CD4-positive, alpha-beta T cell treated with Interleukin-1 beta for 1 hour (primary cell): ENCODE results near the gene ZNF519.
"Not testable (repeated sequence)": the region's sequence is repeated elsewhere in the genome, so short reads cannot be mapped to it uniquely, and the experiment has no call there.

Experiments
- DNase-seq, 2 donors: peaks; one replicate each; pipeline ENCODE4 v3.0.0-alpha.2; 2020 to 2022

Gene ZNF519

DNA sequence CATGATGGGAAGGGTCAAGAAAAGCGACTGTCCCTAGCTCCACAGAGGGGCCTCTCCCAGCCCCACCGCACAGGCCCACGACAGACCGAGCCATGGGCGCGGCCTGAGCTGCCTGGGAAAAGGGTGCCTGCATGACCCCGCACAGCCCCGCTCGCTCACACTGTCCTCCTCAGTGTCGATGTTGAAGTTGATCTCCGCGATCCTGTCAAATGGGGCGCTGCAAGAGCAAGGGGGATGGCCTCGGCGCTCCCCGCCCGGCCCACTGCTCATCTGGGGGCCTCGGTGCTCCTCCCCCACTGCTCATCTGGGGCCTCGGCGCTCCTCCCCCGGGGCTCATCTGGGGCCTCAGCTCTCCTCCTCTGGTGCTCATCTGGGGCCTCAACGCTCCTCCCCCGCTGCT is 14.5 kb upstream of the ZNF519 start:
- not testable (repeated sequence) for DNase-seq

DNA sequence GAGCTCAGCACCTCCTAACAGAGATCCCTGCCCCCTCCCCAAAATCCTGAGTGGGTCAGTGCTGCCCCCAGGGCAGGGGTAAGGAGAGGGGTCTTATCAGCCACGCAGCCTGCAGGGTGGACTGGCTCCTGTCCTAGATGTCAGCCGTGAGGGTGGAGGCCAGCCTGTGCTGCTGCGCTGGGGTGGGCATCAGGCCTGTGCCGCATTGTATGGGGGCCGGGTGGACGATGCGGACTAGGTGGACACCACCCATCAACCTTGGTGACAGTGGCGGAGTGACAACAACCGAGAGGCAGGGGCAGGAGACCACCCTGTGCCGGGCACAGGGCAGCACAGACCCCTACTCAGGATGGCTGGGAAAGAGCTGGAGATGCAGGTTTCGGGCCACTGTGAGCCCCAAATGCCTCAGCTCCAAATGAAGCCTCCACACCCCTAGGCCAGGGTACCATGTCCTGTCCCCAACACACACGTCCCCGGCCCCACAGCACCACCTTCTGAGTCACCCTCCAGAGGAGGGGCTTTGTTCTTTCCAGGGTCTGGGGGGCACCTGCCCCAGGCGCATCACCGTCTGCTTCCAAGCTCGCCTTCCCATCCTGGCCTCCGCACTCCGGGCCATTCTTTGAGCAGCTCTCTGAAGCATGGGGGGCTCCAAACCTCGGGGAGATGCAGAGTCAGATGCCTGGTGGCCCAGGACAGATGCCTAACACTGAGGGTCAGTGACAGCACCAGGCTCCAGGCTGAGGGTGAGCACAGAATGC is 13.5 kb upstream of the ZNF519 start:
- not testable (repeated sequence) for DNase-seq

- not testable (repeated sequence) for DNase-seq
These were observed 12.8 kb upstream of the ZNF519 start for GRCh38 chr18:14145021-14145420.

DNA sequence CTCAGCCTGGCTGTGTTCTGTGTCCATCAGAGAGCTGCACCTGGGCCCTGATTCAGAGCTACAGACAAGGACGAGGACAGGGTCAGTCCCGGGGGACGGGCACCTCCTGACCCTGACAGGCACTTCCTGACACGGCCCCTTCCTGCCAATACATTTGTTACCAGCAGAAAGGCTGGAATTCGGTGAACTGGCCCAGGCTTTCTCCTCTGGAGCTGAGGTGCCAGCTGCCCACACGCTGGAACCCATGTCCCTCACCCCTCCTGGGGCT is 12.3 kb upstream of the ZNF519 start:
- no peak for DNase-seq

- not testable (repeated sequence) for DNase-seq
These were observed 11.8 kb upstream of the ZNF519 start for GRCh38 chr18:14143871-14144627.

DNA sequence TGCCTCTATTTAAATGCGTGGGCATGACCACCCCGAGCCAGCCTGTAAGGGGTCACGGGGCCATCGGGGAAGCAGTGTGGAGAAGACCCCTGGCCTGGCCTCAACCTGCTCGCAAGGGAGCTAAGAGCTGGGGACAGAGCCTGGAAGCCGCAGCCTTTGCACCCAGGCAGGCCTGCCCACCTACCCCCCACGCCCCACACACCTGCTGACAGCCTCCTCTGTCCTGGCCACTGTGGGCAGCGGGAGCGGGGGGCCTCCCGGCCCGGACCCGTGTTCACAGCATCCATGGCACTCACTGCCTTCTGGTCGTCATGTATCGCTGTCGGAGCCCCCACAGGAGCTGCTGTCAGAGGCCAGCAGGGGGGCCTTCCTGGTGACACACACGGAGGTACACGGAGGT is 11.2 kb upstream of the ZNF519 start:
- not testable (repeated sequence) for DNase-seq

DNA sequence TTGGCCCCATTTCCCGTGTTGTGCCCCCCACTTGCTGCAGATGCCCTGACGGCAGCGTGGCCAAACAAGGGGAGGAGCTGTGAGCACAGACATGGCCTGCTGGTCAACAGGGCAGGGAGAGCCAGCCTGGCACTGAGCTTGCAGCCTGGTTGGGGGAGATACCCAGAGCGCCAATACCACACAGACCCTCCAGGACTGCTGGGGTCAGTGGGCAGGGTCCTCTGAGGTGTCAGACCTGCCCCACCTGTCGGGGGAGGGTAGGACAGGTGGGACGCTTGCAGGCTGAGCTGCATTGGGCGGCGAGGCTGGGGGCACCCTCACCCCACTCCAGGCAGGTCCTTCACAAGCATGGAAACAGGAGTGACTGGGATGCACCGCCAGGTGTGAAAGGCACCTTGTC is 9.9 kb upstream of the ZNF519 start:
- not testable (repeated sequence) for DNase-seq

DNA sequence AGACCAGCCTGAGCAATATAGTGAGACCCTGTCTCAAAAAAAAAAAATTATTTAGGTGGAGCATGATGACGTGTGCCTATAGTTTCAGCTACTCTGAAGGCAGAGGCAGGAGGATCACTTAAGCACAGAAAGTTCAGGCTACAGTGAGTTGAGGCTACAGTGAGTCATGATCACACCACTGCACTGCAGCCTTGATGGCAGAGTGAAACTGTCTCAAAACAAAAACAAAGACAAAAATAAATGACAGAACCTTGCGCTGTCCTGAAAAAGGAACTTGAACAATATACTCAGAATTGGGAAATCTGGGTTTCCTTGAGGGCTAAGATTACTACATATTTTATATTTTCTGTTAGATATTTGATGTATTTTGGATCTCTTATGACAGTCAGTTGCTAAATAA is 7.3 kb upstream of the ZNF519 start:
- not testable (repeated sequence) for DNase-seq

GRCh38 chr18:14137971-14138370 is 5.7 kb upstream of the ZNF519 start:
- DNase-seq: not testable (repeated sequence)

- DNase-seq: not testable (repeated sequence)
These were observed 452 bp downstream of the ZNF519 start for GRCh38 chr18:14131696-14132270.

DNA sequence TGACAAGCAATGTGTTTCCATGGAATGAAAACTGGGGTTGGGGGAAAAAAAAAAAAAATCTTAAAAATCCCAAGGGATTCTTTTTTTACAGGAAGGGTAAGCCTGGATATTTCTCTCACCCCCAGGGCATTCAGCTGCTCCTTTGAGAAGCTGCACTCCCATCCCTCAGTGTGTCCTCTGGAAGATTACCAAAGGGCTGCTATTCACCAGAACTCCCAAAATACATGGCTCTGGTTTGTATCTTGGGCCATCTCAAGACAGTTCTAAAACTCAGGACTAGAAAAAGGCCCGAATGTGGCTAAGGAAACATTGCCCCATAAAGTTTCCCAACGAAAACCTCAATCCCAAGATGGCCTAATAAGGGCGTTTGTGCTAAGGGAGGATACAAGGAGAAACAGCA is 1.4 kb downstream of the ZNF519 start:
- not testable (repeated sequence) for DNase-seq

- no peak for DNase-seq
These were observed 7.5 kb downstream of the ZNF519 start for GRCh38 chr18:14124689-14125088.

- no peak for DNase-seq
These were observed 10.1 kb downstream of the ZNF519 start for GRCh38 chr18:14122097-14122496.

GRCh38 chr18:14120926-14121325 is 11.3 kb downstream of the ZNF519 start:
- DNase-seq: no peak

GRCh38 chr18:14117606-14118005 is 14.6 kb downstream of the ZNF519 start:
- DNase-seq: no peak

DNA sequence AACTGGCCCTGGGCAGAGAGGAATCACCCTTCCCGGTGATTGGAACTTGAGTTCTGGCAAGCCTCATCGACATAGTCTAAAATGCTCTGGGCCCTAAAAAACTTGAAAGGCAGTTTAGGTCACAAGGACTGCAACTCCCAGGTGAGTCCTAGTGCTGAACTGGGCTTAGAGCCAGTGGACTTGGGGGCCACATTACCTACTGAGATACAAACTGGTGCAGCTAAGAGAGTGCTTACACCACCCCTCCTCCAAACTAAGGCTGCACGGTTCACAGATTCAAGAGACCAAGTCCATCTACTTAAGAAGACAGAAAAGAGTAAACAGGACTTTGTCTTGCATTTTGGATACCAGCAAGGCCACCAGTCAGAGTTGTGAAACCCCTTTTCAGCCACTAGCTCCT is 25.3 kb downstream of the ZNF519 start:
- DNase-seq: no peak

DNA sequence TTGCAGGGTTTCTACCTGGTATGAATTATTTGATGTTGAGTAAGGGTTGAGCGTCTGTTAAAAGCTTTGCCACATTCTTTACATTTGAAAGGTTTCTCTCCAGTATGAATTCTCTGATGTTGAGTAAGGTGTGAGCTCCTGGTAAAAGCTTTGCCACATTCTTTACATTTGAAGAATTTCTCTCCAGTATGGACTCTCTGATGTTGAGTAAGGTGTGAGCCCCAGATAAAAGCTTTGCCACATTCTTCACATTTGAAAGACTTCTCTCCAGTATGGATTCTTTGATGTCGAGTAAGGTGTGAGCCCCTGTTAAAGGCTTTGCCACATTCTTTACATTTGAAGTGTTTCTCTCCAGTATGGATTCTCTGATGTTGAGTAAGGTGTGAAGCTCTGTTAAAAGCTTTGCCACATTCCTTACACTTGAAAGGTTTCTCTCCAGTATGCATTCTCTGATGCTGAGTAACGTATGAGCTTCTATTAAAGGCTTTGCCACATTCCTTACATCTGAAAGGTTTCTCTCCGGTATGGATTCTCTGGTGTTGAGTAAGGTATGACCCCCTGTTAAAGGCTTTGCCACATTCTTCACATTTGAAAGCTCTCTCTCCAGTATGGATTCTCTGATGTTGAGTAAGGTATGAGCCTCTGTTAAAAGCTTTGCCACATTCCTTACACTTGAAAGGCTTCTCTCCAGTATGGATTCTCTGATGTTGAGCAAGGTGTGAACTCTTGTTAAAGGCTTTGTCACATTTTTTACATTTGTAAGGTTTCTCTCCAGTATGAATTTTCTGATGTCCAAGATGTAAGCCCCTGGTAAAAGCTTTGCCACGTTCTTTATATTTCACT is 27.1 kb downstream of the ZNF519 start:
- DNase-seq: no peak

DNA sequence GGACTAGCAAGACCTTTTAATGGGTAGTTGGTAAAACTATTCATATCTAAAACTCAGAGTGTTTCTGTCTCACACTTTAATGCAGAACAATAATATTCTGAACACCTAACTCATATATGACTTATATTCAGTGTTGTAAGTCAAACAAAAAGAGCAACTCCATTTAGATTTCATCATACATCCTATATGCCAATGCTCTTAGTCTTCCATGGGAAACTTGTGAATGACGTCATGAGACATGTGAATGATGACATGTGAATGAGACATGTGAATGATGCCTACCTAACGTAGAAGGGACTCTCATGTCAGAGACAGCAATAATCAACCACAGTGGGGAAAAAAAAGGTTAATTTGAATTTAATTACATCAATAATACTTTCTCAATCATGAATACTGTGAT is 28.0 kb downstream of the ZNF519 start:
- DNase-seq: no peak

DNA sequence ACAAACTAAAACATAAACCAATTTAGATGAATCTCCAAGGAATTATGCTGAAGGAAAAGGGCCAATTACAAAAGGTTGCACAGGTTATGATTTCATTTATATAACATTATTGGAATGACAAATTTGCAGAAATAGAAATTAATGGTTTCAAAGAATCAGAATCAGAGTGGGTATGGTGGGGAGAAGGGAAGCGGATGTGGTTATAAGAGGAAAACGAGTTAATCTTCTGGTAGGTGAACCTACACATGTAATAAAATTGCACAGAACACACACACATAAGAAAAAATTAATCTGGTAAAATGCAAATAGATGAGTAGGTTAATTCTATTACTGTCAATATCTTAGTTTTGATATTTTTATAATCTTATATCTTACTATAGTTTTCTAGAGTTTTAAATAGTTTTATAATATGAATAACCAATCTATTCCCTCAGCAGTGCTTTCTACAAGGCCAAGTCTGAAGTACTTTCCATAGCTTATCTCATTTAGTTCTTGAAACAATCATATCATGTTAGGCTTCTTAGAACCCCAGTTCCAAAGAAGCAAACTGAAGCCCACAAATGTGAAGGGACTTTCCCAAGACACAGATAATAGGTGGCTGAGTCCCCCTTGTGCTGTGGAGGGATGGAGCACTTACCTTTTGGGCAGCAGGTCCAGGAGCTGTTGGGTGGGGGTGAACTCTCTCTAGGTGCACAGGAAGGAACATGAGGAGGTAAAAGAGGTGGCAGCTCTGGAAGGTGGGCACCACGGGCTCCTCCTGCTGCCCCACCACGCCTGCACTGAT is 31.5 kb downstream of the ZNF519 start:
- no peak for DNase-seq

DNA sequence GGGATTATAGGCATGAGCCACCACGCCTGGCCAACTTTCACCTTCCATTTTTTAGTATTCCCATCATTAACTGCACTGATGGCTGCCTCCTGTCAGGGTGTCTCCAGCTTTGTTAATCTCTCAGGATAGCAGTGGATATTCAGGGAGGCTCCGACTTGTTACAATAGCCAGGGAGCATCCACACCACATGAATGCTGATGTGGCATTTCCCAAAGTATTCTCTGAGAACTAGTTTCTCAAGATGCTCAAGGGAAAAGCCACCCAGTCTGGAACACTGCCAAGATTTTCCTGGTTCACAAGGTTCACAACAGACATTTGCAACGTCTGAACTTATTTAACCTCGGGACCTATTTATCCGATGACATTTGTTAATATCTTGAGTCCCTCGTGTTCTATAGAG is 33.8 kb downstream of the ZNF519 start:
- no peak for DNase-seq

- no peak for DNase-seq
These were observed 34.5 kb downstream of the ZNF519 start for GRCh38 chr18:14097761-14098160.

DNA sequence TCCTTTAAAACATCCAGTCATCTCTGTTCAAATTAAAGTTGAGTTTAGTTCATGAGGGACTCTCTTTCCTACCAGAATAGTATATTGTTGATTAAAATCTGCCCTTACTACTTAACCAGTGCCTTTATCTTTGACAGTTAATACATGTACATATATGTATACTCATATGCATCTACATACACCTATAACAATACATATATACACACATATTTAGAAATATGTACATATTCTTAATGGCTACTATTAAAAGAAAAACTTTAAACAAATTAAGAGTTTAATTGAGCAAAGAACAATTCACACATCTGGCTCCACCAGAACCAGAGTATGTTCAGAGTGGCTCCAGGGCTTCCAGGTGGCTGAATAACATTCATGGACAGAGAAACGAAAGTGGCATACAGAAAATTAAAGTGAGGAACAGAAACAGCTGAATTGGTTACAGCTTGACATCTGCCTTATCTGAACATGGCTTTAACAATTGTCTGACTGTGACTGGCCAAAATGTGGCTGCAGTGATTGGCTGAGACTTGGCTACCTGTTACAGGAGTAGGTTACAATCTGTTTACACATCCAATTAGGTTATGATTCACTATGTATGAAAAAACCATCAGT is 38.8 kb downstream of the ZNF519 start:
- no peak for DNase-seq
